MM.1S (cell line): ENCODE results near the gene ZNF789.
A peak's percentile ranks its signal among the peaks of the same experiment; 100 is the strongest.

Source experiments
- DNase-seq: peaks from one replicate; pipeline ENCODE4 v3.0.0-alpha.2; 2015
- H2AFZ ChIP-seq: fragments of 300-600 bp; sonication (generic); 2 replicates; pipeline ENCODE4 v1.6.0; 2016; ENCODE audit warnings: antibody characterized with exemption, low read length
- H3F3A ChIP-seq: fragments of 300-600 bp; sonication (generic); 2 replicates; pipeline ENCODE4 v1.6.1; 2016; ENCODE audit warnings: mild to moderate bottlenecking, antibody characterized with exemption, low read length, moderate library complexity, mixed read lengths; ENCODE audit not compliant: insufficient read depth
- H3K27ac ChIP-seq: fragments of 300-600 bp; sonication (generic); 2 replicates; pipeline ENCODE4 v1.5.1; 2016; ENCODE audit warnings: mild to moderate bottlenecking, low read length
- H3K27me3 ChIP-seq: fragments of 300-600 bp; sonication (generic); replicated peaks from 2 replicates; pipeline ENCODE4 v1.6.0; 2016; ENCODE audit warnings: low read length; ENCODE audit not compliant: insufficient read depth
- H3K36me3 ChIP-seq: fragments of 300-600 bp; sonication (generic); replicated peaks from 2 replicates; pipeline ENCODE4 v1.6.1; 2016; ENCODE audit warnings: mild to moderate bottlenecking, low read length, mixed read lengths; ENCODE audit not compliant: insufficient read depth
- H3K4me1 ChIP-seq: fragments of 300-600 bp; sonication (generic); 2 replicates; pipeline ENCODE4 v1.6.1; 2016; ENCODE audit warnings: low read length, mixed read lengths
- H3K4me2 ChIP-seq: fragments of 300-600 bp; sonication (generic); 2 replicates; pipeline ENCODE4 v1.6.0; 2016; ENCODE audit warnings: low read depth, low read length
- H3K4me3 ChIP-seq: fragments of 300-600 bp; sonication (generic); 2 replicates; pipeline ENCODE4 v1.5.1; 2016; ENCODE audit warnings: low read length, mixed read lengths
- H3K79me2 ChIP-seq: fragments of 300-600 bp; sonication (generic); 2 replicates; pipeline ENCODE4 v1.6.1; 2016; ENCODE audit warnings: mixed run types, low read length, mixed read lengths
- H3K9ac ChIP-seq: fragments of 300-600 bp; sonication (generic); 2 replicates; pipeline ENCODE4 v1.6.1; 2016; ENCODE audit warnings: low read length, mixed read lengths
- H3K9me2 ChIP-seq: fragments of 300-600 bp; sonication (generic); replicated peaks from 2 replicates; pipeline ENCODE4 v1.6.1; 2016; ENCODE audit warnings: mild to moderate bottlenecking, low read length, mixed read lengths; ENCODE audit not compliant: insufficient read depth
- H3K9me3 ChIP-seq: fragments of 300-600 bp; sonication (generic); replicated peaks from 2 replicates; pipeline ENCODE4 v1.6.1; 2016; ENCODE audit warnings: mild to moderate bottlenecking, low read length, mixed read lengths; ENCODE audit not compliant: insufficient read depth
- H4K20me1 ChIP-seq: fragments of 300-600 bp; sonication (generic); 2 replicates; pipeline ENCODE4 v1.6.1; 2016; ENCODE audit warnings: mild to moderate bottlenecking, low read length, moderate library complexity, mixed read lengths; ENCODE audit not compliant: insufficient read depth
- CTCF ChIP-seq: fragments of 300-600 bp; sonication (generic); IDR thresholded peaks from 2 replicates; pipeline ENCODE4 v1.5.1; 2016; ENCODE audit warnings: antibody characterized with exemption, low read length, mixed read lengths
- EZH2 ChIP-seq: fragments of 300-600 bp; sonication (generic); optimal IDR thresholded peaks from 2 replicates; pipeline ENCODE3; 2017; ENCODE audit warnings: low read depth, mild to moderate bottlenecking, antibody characterized with exemption, low read length, mixed read lengths
- EZH2phosphoT487 ChIP-seq: fragments of 300-600 bp; sonication (generic); IDR thresholded peaks from 2 replicates; pipeline ENCODE4 v1.6.1; 2018; ENCODE audit warnings: antibody characterized with exemption, low read length

ZNF789 gene

GRCh38 chr7:99438573-99439480 is 33.9 kb upstream of the ZNF789 start, which contains the start of the genes CPSF4 and PTCD1:
Gene CPSF4, plus strand, starts transcription at chr7:99438943. Its CDS starts 140 bp downstream, at chr7:99439083.
Gene PTCD1, minus strand, starts transcription at chr7:99438798. Its CDS starts 3,556 bp downstream, at chr7:99435242.
- H3K79me2 ChIP-seq, result peaks cover 68% of the 10 kb centered on the region
- no peak for TF ChIP-seq EZH2phosphoT487
- no peak for TF ChIP-seq CTCF
- TF ChIP-seq EZH2, result no peak
- no peaks in the 10 kb centered on the region for H3K27me3 ChIP-seq
- 0 out of 2 replicates have a peak, but pooled peaks cover 9% of the 10 kb centered on the region for H4K20me1 ChIP-seq
- no peaks in the 10 kb centered on the region for H3K9me2 ChIP-seq
- no peaks in the 10 kb centered on the region for H3K9me3 ChIP-seq
- peak within 1 kb of the TSS; percentile 49; the same call in 1 of the 2 replicates for H3K27ac ChIP-seq
- H2AFZ ChIP-seq, result peak within 1 kb of the TSS; percentile 99
- peak within 1 kb of the TSS; percentile 78 for H3K4me2 ChIP-seq
- H3K36me3 ChIP-seq, result 0 out of 2 replicates have a peak, but pooled peaks cover 6% of the 10 kb centered on the region
- 0 out of 2 replicates have a peak, but pooled peaks cover 9% of the 10 kb centered on the region for H3K4me1 ChIP-seq
- DNase-seq, result peak; percentile 97
- peak within 1 kb of the TSS; percentile 82 for H3K4me3 ChIP-seq
- H3F3A ChIP-seq, result peaks cover 10% of the 10 kb centered on the region; the same call in 1 of the 2 replicates
- peak within 1 kb of the TSS; percentile 94 for H3K9ac ChIP-seq

GRCh38 chr7:99440195-99440594 is 32.5 kb upstream of the ZNF789 start:
- Histone ChIP-seq H3K79me2 (peaks cover 73% of the 10 kb centered on the region), H3K9me2 (no peaks in the 10 kb centered on the region), H3F3A (peaks cover 10% of the 10 kb centered on the region; the same call in 1 of the 2 replicates), H3K4me1 (0 out of 2 replicates have a peak, but pooled peaks cover 9% of the 10 kb centered on the region), H3K27ac (no peak overlapping the region), H3K9me3 (no peaks in the 10 kb centered on the region), H2AFZ (no peak overlapping the region), H3K4me3 (peak overlapping the region; percentile 82; the same call in 1 of the 2 replicates), H3K27me3 (no peaks in the 10 kb centered on the region), H3K9ac (peak overlapping the region; percentile 94; the same call in 1 of the 2 replicates), H3K4me2 (peak overlapping the region; percentile 78), H4K20me1 (0 out of 2 replicates have a peak, but pooled peaks cover 9% of the 10 kb centered on the region), H3K36me3 (0 out of 2 replicates have a peak, but pooled peaks cover 10% of the 10 kb centered on the region)
- DNase-seq, result no peak
- no peak for TF ChIP-seq EZH2phosphoT487
- TF ChIP-seq EZH2, result no peak
- no peak for TF ChIP-seq CTCF

GRCh38 chr7:99446096-99446495 is 26.6 kb upstream of the ZNF789 start:
- DNase-seq, result no peak
- peaks cover 14% of the 10 kb centered on the region for H3K36me3 ChIP-seq
- H3K4me1 ChIP-seq, result no peaks in the 10 kb centered on the region
- no peak overlapping the region for H3K4me2 ChIP-seq
- peaks cover 61% of the 10 kb centered on the region for H3K79me2 ChIP-seq
- H4K20me1 ChIP-seq, result no peaks in the 10 kb centered on the region
- H3F3A ChIP-seq, result no peaks in the 10 kb centered on the region
- H2AFZ ChIP-seq, result no peak overlapping the region
- H3K9me3 ChIP-seq, result no peaks in the 10 kb centered on the region
- H3K27ac ChIP-seq, result no peak overlapping the region
- H3K4me3 ChIP-seq, result no peak overlapping the region
- TF ChIP-seq CTCF (no peak), EZH2phosphoT487 (no peak), EZH2 (no peak)
- H3K9me2 ChIP-seq, result no peaks in the 10 kb centered on the region
- H3K27me3 ChIP-seq, result no peaks in the 10 kb centered on the region
- H3K9ac ChIP-seq, result no peak overlapping the region
